Adrenal gland (tissue), 5 donors: Measurements from ENCODE around the gene ZNF583.

Source experiments
- POLR2A ChIP-seq, 2 donors: fragments of 450-650 bp; IDR thresholded peaks; one replicate each; pipeline ENCODE4 v1.6.1; 2017; ENCODE audit warnings: antibody characterized with exemption in 2 of 2, mild to moderate bottlenecking in 2 of 2, moderate library complexity in 1 of 2
- TF ChIP-seq, protein P1 (sequence below), 6 experiments: fragments of 450-650 bp in 4 of 6; fragments of 200-600 bp in 2 of 6; sonication (generic) in 1 of 6; IDR thresholded peaks; 1 replicate in 5 of 6; 2 replicates in 1 of 6; pipeline versions ENCODE4 v1.5.1 to v1.8.0; 2016 to 2021; ENCODE audit warnings: antibody characterized with exemption in 6 of 6, mild to moderate bottlenecking in 2 of 6, moderate library complexity in 1 of 6
- donor health status: DM: no; HTN: no; CAD: no.

- TF ChIP-seq, protein P1, sequence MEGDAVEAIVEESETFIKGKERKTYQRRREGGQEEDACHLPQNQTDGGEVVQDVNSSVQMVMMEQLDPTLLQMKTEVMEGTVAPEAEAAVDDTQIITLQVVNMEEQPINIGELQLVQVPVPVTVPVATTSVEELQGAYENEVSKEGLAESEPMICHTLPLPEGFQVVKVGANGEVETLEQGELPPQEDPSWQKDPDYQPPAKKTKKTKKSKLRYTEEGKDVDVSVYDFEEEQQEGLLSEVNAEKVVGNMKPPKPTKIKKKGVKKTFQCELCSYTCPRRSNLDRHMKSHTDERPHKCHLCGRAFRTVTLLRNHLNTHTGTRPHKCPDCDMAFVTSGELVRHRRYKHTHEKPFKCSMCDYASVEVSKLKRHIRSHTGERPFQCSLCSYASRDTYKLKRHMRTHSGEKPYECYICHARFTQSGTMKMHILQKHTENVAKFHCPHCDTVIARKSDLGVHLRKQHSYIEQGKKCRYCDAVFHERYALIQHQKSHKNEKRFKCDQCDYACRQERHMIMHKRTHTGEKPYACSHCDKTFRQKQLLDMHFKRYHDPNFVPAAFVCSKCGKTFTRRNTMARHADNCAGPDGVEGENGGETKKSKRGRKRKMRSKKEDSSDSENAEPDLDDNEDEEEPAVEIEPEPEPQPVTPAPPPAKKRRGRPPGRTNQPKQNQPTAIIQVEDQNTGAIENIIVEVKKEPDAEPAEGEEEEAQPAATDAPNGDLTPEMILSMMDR (IDR thresholded peaks at IDR 0.05) = no peak
- no peak for TF ChIP-seq POLR2A (IDR thresholded peaks at IDR 0.05)
Observed at GRCh38 chr19:56383826-56384605, 20.1 kb upstream of the ZNF583 start.
